Central memory CD4-positive, alpha-beta T cell (primary cell): ENCODE results near the gene RXRB.

Source experiments
- DNase-seq: peaks from one replicate; pipeline ENCODE4 v3.0.0; 2022

RXRB gene

GRCh38 chr6:33174784-33175183, 25.7 kb downstream of the RXRB start:
- no peak for DNase-seq

- no peak for DNase-seq
These were observed 26.8 kb downstream of the RXRB start for GRCh38 chr6:33173535-33174180.

GRCh38 chr6:33172688-33173534, 27.6 kb downstream of the RXRB start:
- DNase-seq = no peak

- no peak for DNase-seq
These were observed 28.4 kb downstream of the RXRB start for GRCh38 chr6:33171880-33172687.

GRCh38 chr6:33171016-33171879, 29.2 kb downstream of the RXRB start:
- DNase-seq = no peak

GRCh38 chr6:33170176-33171015, 30.1 kb downstream of the RXRB start:
- no peak for DNase-seq

GRCh38 chr6:33169291-33170175, 30.9 kb downstream of the RXRB start:
- DNase-seq = no peak

- DNase-seq = no peak
These were observed 31.8 kb downstream of the RXRB start for GRCh38 chr6:33168639-33169038.

- no peak for DNase-seq
These were observed 32.2 kb downstream of the RXRB start for GRCh38 chr6:33168284-33168601.

- no peak for DNase-seq
These were observed 32.8 kb downstream of the RXRB start for GRCh38 chr6:33167374-33168283.

GRCh38 chr6:33166811-33167210, 33.7 kb downstream of the RXRB start:
- no peak for DNase-seq

- DNase-seq = no peak
These were observed 34.1 kb downstream of the RXRB start for GRCh38 chr6:33166363-33166762.

- DNase-seq = no peak
These were observed 34.7 kb downstream of the RXRB start for GRCh38 chr6:33165581-33166258.

- no peak for DNase-seq
These were observed 35.6 kb downstream of the RXRB start for GRCh38 chr6:33164665-33165373.

- DNase-seq = no peak
These were observed 36.3 kb downstream of the RXRB start for GRCh38 chr6:33164176-33164575.

GRCh38 chr6:33163540-33163939, 36.9 kb downstream of the RXRB start:
- DNase-seq = no peak

- peak; percentile 73 for DNase-seq
These were observed 38.8 kb downstream of the RXRB start for GRCh38 chr6:33161354-33162331.
